Neural progenitor cell (in vitro differentiated cells): ENCODE measurements around the gene WDPCP.
"Not testable (repeated sequence)": the region's sequence is repeated elsewhere in the genome, so short reads cannot be mapped to it uniquely, and the experiment has no call there.

Experiments used
- EZH2phosphoT487 ChIP-seq: fragments of 200-600 bp; sonication (generic); IDR thresholded peaks from 2 replicates; pipeline ENCODE4 v1.6.1; 2017; ENCODE audit warnings: antibody characterized with exemption
- TF ChIP-seq, protein P1 (sequence below): fragments of 200-600 bp; sonication (generic); IDR thresholded peaks from 2 replicates; pipeline ENCODE4 v1.5.1; 2017; ENCODE audit warnings: antibody characterized with exemption, mild to moderate bottlenecking

- TF ChIP-seq, protein P1, sequence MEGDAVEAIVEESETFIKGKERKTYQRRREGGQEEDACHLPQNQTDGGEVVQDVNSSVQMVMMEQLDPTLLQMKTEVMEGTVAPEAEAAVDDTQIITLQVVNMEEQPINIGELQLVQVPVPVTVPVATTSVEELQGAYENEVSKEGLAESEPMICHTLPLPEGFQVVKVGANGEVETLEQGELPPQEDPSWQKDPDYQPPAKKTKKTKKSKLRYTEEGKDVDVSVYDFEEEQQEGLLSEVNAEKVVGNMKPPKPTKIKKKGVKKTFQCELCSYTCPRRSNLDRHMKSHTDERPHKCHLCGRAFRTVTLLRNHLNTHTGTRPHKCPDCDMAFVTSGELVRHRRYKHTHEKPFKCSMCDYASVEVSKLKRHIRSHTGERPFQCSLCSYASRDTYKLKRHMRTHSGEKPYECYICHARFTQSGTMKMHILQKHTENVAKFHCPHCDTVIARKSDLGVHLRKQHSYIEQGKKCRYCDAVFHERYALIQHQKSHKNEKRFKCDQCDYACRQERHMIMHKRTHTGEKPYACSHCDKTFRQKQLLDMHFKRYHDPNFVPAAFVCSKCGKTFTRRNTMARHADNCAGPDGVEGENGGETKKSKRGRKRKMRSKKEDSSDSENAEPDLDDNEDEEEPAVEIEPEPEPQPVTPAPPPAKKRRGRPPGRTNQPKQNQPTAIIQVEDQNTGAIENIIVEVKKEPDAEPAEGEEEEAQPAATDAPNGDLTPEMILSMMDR, result not testable (repeated sequence)
- TF ChIP-seq EZH2phosphoT487, result not testable (repeated sequence)
Observed at GRCh38 chr2:63357722-63358121, 230.6 kb downstream of the WDPCP start.
